Neural progenitor cell (in vitro differentiated cells): Measurements from ENCODE around the gene IFI35. TPM values are rescaled to one million over a fixed set of nuclear protein-coding genes. Genes with fewer than 3 reads are reported as not detected.

Experiments used
- DNase-seq: peaks from one replicate; pipeline ENCODE4 v3.0.0-alpha.2; 2016; ENCODE audit warnings: low spot score
- H2AFZ ChIP-seq: fragments of 200-600 bp; sonication (generic); replicated peaks from 2 replicates; pipeline ENCODE4 v1.6.1; 2016; ENCODE audit warnings: antibody characterized with exemption
- H3F3A ChIP-seq: fragments of 200-600 bp; sonication (generic); 2 replicates; pipeline ENCODE4 v1.6.1; 2016; ENCODE audit warnings: antibody characterized with exemption, low read depth
- H3K27ac ChIP-seq: fragments of 200-600 bp; sonication (generic); 2 replicates; pipeline ENCODE4 v1.5.1; 2016; ENCODE audit warnings: mild to moderate bottlenecking
- H3K27me3 ChIP-seq: fragments of 200-600 bp; sonication (generic); 2 replicates; pipeline ENCODE4 v1.6.1; 2016; ENCODE audit warnings: mild to moderate bottlenecking, moderate library complexity
- H3K36me3 ChIP-seq: fragments of 200-600 bp; sonication (generic); 2 replicates; pipeline ENCODE4 v1.5.1; 2016
- H3K4me1 ChIP-seq: fragments of 200-600 bp; sonication (generic); 2 replicates; pipeline ENCODE4 v1.6.1; 2016; ENCODE audit warnings: mixed run types
- H3K4me2 ChIP-seq: fragments of 200-600 bp; sonication (generic); 2 replicates; pipeline ENCODE4 v1.6.1; 2016
- H3K4me3 ChIP-seq: fragments of 200-600 bp; sonication (generic); 2 replicates; pipeline ENCODE4 v1.5.1; 2016
- H3K79me2 ChIP-seq: fragments of 200-600 bp; sonication (generic); 2 replicates; pipeline ENCODE4 v1.6.1; 2016; ENCODE audit warnings: low read depth
- H3K9ac ChIP-seq: fragments of 200-600 bp; sonication (generic); 2 replicates; pipeline ENCODE4 v1.6.1; 2016
- H3K9me3 ChIP-seq: fragments of 200-600 bp; sonication (generic); 2 replicates; pipeline ENCODE4 v1.5.1; 2016; ENCODE audit warnings: low read depth
- H4K20me1 ChIP-seq: fragments of 200-600 bp; sonication (generic); 2 replicates; pipeline ENCODE4 v1.6.1; 2016; ENCODE audit warnings: low read depth
- H3K27ac Mint-ChIP-seq: 3 replicates; pipeline ENCODE4 v1.8.0; 2021; ENCODE audit warnings: mixed read lengths
- H3K27me3 Mint-ChIP-seq: 2 replicates; pipeline ENCODE4 v1.8.0; 2022; ENCODE audit warnings: low read depth, mild to moderate bottlenecking, inconsistent platforms, moderate library complexity, mixed read lengths; ENCODE audit not compliant: insufficient read depth
- H3K36me3 Mint-ChIP-seq: 3 replicates; pipeline ENCODE4 v1.8.0; 2021; ENCODE audit warnings: mixed read lengths
- H3K4me1 Mint-ChIP-seq: 3 replicates; pipeline ENCODE4 v1.8.0; 2021; ENCODE audit warnings: mixed read lengths
- H3K4me3 Mint-ChIP-seq: 3 replicates; pipeline ENCODE4 v1.8.0; 2021; ENCODE audit warnings: mild to moderate bottlenecking, moderate library complexity, mixed read lengths
- H3K9me3 Mint-ChIP-seq: 3 replicates; pipeline ENCODE4 v1.8.0; 2020; ENCODE audit warnings: mixed read lengths
- CTCF ChIP-seq: fragments of 200-600 bp; sonication (generic); IDR thresholded peaks from 2 replicates; pipeline ENCODE4 v1.5.1; 2017; ENCODE audit warnings: antibody characterized with exemption, mild to moderate bottlenecking
- EZH2 ChIP-seq: fragments of 200-600 bp; sonication (generic); IDR thresholded peaks from 2 replicates; pipeline ENCODE4 v1.6.1; 2017; ENCODE audit warnings: antibody characterized with exemption, mild to moderate bottlenecking, moderate library complexity
- EZH2phosphoT487 ChIP-seq: fragments of 200-600 bp; sonication (generic); IDR thresholded peaks from 2 replicates; pipeline ENCODE4 v1.6.1; 2017; ENCODE audit warnings: antibody characterized with exemption
- total RNA-seq: library from RNA; depleted of rRNA; stranded (reverse); fragments of >200 nt; gene quantifications from 2 replicates; pipeline ENCODE4 v1.2.3, GENCODE V29; 2015; ENCODE audit warnings: low replicate concordance

IFI35 gene
- total RNA-seq, 1 donor from 2014 or later: not detected

GRCh38 chr17:42982266-42982665 is 24.3 kb upstream of the IFI35 start:
- DNase-seq: no peak
- Histone ChIP-seq H3K36me3 (no peaks in the 10 kb centered on the region), H3K4me1 (peaks cover 11% of the 10 kb centered on the region), H4K20me1 (peaks cover 18% of the 10 kb centered on the region), H2AFZ (no peak overlapping the region), H3K4me2 (peak overlapping the region; percentile 93), H3K79me2 (peaks cover 43% of the 10 kb centered on the region), H3K27me3 (no peaks in the 10 kb centered on the region), H3K4me3 (no peak overlapping the region), H3K9me3 (no peaks in the 10 kb centered on the region), H3K9ac (no peak overlapping the region), H3F3A (peaks cover 19% of the 10 kb centered on the region), H3K27ac (no peak overlapping the region)
- Mint-ChIP-seq H3K4me3 (peak overlapping the region; percentile 99), H3K27ac (no peak overlapping the region), H3K9me3 (no peaks in the 10 kb centered on the region), H3K36me3 (peaks cover 18% of the 10 kb centered on the region), H3K27me3 (peaks cover 9% of the 10 kb centered on the region), H3K4me1 (peaks cover 23% of the 10 kb centered on the region)
- TF ChIP-seq CTCF: no peak
- TF ChIP-seq EZH2: no peak
- TF ChIP-seq EZH2phosphoT487: no peak

GRCh38 chr17:42985225-42985624 is 21.4 kb upstream of the IFI35 start:
- no peaks in the 10 kb centered on the region for H3K27me3 ChIP-seq
- TF ChIP-seq EZH2phosphoT487 (no peak), CTCF (no peak), EZH2 (no peak)
- no peak overlapping the region for H3K9ac ChIP-seq
- peaks cover 9% of the 10 kb centered on the region for H3F3A ChIP-seq
- Mint-ChIP-seq H3K27me3 (peaks cover 4% of the 10 kb centered on the region), H3K36me3 (peaks cover 32% of the 10 kb centered on the region), H3K4me1 (peaks cover 14% of the 10 kb centered on the region), H3K4me3 (no peak overlapping the region), H3K27ac (no peak overlapping the region), H3K9me3 (no peaks in the 10 kb centered on the region)
- no peak overlapping the region for H3K4me3 ChIP-seq
- no peak overlapping the region for H2AFZ ChIP-seq
- no peak overlapping the region for H3K4me2 ChIP-seq
- DNase-seq: no peak
- H3K27ac ChIP-seq: no peak overlapping the region
- H3K4me1 ChIP-seq: peaks cover 5% of the 10 kb centered on the region
- no peaks in the 10 kb centered on the region for H3K9me3 ChIP-seq
- no peaks in the 10 kb centered on the region for H3K36me3 ChIP-seq
- peaks cover 43% of the 10 kb centered on the region for H3K79me2 ChIP-seq
- peaks cover 18% of the 10 kb centered on the region for H4K20me1 ChIP-seq

- H3K4me1 Mint-ChIP-seq: no peaks in the 10 kb centered on the region
These were observed 17.4 kb upstream of the IFI35 start for GRCh38 chr17:42989141-42989540.

More at GRCh38 chr17:42989141-42989540, 17.4 kb upstream of the IFI35 start:
- Histone ChIP-seq H3K4me3 (no peak overlapping the region), H3F3A (peaks cover 6% of the 10 kb centered on the region), H3K79me2 (peaks cover 15% of the 10 kb centered on the region), H4K20me1 (no peaks in the 10 kb centered on the region), H3K9ac (no peak overlapping the region), H2AFZ (no peak overlapping the region), H3K9me3 (no peaks in the 10 kb centered on the region), H3K36me3 (no peaks in the 10 kb centered on the region), H3K4me1 (no peaks in the 10 kb centered on the region), H3K4me2 (no peak overlapping the region), H3K27ac (no peak overlapping the region), H3K27me3 (no peaks in the 10 kb centered on the region)
- TF ChIP-seq CTCF (no peak), EZH2phosphoT487 (no peak), EZH2 (no peak)
- no peak overlapping the region for H3K27ac Mint-ChIP-seq
- no peaks in the 10 kb centered on the region for H3K27me3 Mint-ChIP-seq
- no peaks in the 10 kb centered on the region for H3K9me3 Mint-ChIP-seq
- DNase-seq: no peak
- no peak overlapping the region for H3K4me3 Mint-ChIP-seq
- peaks cover 38% of the 10 kb centered on the region for H3K36me3 Mint-ChIP-seq
